ENCODE results near the gene MPP1.

Gene MPP1

GRCh38 chrX:154734061-154734781 lies 71.1 kb downstream of the MPP1 start:
- no peaks in the 10 kb centered on the region for H3K9me3 ChIP-seq (ENCODE audit: control insufficient read depth, insufficient read depth, low read depth, low read length)
- POLR2A ChIA-PET, result no interaction called here
- no peaks in the 10 kb centered on the region for H3K36me3 ChIP-seq (ENCODE audit: control insufficient read depth in 2 of 2, insufficient read depth in 1 of 2, low read length in 2 of 2)
- TF ChIP-seq ZNF629 (tag by site-specific recombination; IDR thresholded peaks at IDR 0.05), result no peak
- TF ChIP-seq ZFHX2 (tag by site-specific recombination; conservative IDR thresholded peaks at IDR 0.05), result peak; percentile 43; the same call in 1 of the 2 replicates
- TF ChIP-seq ZBTB21 (tag by site-specific recombination; IDR thresholded peaks at IDR 0.05), result no peak
- TF ChIP-seq ZNF624 (tag by site-specific recombination; IDR thresholded peaks at IDR 0.05), result no peak
- peaks cover 7% of the 10 kb centered on the region; the same call in 1 of the 2 replicates for H3K4me1 ChIP-seq (ENCODE audit: control insufficient read depth, insufficient read depth, low read length)
- no peak overlapping the region for H3K27ac ChIP-seq (ENCODE audit: extremely low read depth, low read depth, low read length)
- H3K4me3 ChIP-seq (ENCODE audit: low read depth, low read length), result no peak overlapping the region
- CTCF ChIA-PET, result interaction anchor here (1.0 to 2.0 kb wide), 2 partner anchors 14 to 16 kb away, joined by 3 to 12 read pairs; no protein-coding TSS in a partner anchor

DNA sequence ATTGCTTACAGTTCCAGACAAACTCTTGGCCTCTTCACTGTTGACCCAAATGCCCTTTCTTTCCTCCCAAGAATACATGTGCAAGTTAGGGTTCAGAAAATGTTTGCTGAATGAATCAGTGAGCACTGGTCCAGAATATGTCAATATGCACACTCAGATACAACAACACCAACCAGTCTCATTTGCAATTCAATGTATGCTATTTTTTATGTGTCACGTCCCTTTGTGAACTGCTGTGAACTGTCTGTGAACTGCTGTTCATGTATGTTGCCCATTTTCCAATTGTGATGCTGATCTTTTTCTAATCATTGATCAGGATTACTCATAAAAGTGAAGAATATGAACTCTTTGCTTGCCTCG lies 72.2 kb downstream of the MPP1 start:
- Histone ChIP-seq H3K4me1 (ENCODE audit: control insufficient read depth, insufficient read depth, low read length) (peaks cover 7% of the 10 kb centered on the region; the same call in 1 of the 2 replicates), H3K4me3 (ENCODE audit: low read depth, low read length) (no peak overlapping the region), H3K9me3 (ENCODE audit: control insufficient read depth, insufficient read depth, low read depth, low read length) (no peaks in the 10 kb centered on the region), H3K27ac (ENCODE audit: extremely low read depth, low read depth, low read length) (no peak overlapping the region), H3K36me3 (ENCODE audit: control insufficient read depth in 2 of 2, insufficient read depth in 1 of 2, low read length in 2 of 2) (no peaks in the 10 kb centered on the region)
- TF ChIP-seq ZNF692 (tag by site-specific recombination; IDR thresholded peaks at IDR 0.05) (no peak), ZBTB26 (tag by site-specific recombination; optimal IDR thresholded peaks at IDR 0.05) (no peak), ZNF623 (tag by site-specific recombination; IDR thresholded peaks at IDR 0.05) (no peak), PBX3 (CRISPR knock-in tag; IDR thresholded peaks at IDR 0.05) (no peak), ZBTB1 (tag by site-specific recombination; IDR thresholded peaks at IDR 0.05) (no peak), ZNF302 (tag by site-specific recombination; IDR thresholded peaks at IDR 0.05; ENCODE audit: low read depth) (no peak), ZNF677 (tag by site-specific recombination; IDR thresholded peaks at IDR 0.05) (no peak), ZNF37A (tag by site-specific recombination; IDR thresholded peaks at IDR 0.05) (no peak), ZNF558 (tag by site-specific recombination; IDR thresholded peaks at IDR 0.05) (no peak), ZNF335 (tag by site-specific recombination; conservative IDR thresholded peaks at IDR 0.05) (no peak)
- TF ChIP-seq, protein P1, sequence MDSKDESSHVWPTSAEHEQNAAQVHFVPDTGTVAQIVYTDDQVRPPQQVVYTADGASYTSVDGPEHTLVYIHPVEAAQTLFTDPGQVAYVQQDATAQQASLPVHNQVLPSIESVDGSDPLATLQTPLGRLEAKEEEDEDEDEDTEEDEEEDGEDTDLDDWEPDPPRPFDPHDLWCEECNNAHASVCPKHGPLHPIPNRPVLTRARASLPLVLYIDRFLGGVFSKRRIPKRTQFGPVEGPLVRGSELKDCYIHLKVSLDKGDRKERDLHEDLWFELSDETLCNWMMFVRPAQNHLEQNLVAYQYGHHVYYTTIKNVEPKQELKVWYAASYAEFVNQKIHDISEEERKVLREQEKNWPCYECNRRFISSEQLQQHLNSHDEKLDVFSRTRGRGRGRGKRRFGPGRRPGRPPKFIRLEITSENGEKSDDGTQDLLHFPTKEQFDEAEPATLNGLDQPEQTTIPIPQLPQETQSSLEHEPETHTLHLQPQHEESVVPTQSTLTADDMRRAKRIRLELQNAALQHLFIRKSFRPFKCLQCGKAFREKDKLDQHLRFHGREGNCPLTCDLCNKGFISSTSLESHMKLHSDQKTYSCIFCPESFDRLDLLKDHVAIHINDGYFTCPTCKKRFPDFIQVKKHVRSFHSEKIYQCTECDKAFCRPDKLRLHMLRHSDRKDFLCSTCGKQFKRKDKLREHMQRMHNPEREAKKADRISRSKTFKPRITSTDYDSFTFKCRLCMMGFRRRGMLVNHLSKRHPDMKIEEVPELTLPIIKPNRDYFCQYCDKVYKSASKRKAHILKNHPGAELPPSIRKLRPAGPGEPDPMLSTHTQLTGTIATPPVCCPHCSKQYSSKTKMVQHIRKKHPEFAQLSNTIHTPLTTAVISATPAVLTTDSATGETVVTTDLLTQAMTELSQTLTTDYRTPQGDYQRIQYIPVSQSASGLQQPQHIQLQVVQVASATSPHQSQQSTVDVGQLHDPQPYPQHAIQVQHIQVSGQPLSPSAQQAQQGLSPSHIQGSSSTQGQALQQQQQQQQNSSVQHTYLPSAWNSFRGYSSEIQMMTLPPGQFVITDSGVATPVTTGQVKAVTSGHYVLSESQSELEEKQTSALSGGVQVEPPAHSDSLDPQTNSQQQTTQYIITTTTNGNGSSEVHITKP (tag by site-specific recombination; IDR thresholded peaks at IDR 0.05), result no peak
- CTCF ChIA-PET, result interaction anchor here (1.0 kb wide), 1 partner anchor 15 kb away, joined by 3 read pairs; no protein-coding TSS in a partner anchor
- POLR2A ChIA-PET, result interaction anchor here (1.8 kb wide), 1 partner anchor 30 kb away, joined by 5 read pairs; the partner anchor contains the start of gene DKC1
